GM23338 (cell line): ENCODE data around the gene MLLT3.

ENCODE experiments used
- CREB1 ChIP-seq: fragments of 250-450 bp; sonication (Bioruptor Pico); IDR thresholded peaks from 2 replicates; pipeline ENCODE4 v1.5.0; 2020; ENCODE audit warnings: low read depth, mild to moderate bottlenecking, moderate library complexity
- CTCF ChIP-seq, 2 experiments: fragments of 200-600 bp in 1 of 2; sonication (generic) in 1 of 2; conservative IDR thresholded peaks; 2 replicates each; pipeline versions ENCODE4 v1.5.1 to v1.6.1; 2016 to 2017; ENCODE audit warnings: antibody characterized with exemption in 2 of 2, low read depth in 2 of 2, mild to moderate bottlenecking in 2 of 2, moderate library complexity in 1 of 2
- ETS1 ChIP-seq: IDR thresholded peaks from 2 replicates; pipeline ENCODE4 v1.6.1; 2016; ENCODE audit warnings: antibody characterized with exemption
- EZH2 ChIP-seq: fragments of 200-600 bp; sonication (generic); IDR thresholded peaks from one replicate; pipeline ENCODE4 v1.8.0; 2017; ENCODE audit warnings: antibody characterized with exemption, mild to moderate bottlenecking, low read depth; ENCODE audit not compliant: unreplicated experiment
- EZH2phosphoT487 ChIP-seq: fragments of 200-600 bp; sonication (generic); IDR thresholded peaks from one replicate; pipeline ENCODE4 v1.8.1; 2018; ENCODE audit warnings: antibody characterized with exemption; ENCODE audit not compliant: unreplicated experiment
- JUNB ChIP-seq: IDR thresholded peaks from one replicate; pipeline ENCODE4 v1.6.1; 2016; ENCODE audit warnings: antibody characterized with exemption; ENCODE audit not compliant: unreplicated experiment
- NANOG ChIP-seq: IDR thresholded peaks from 2 replicates; pipeline ENCODE4 v1.6.1; 2016; ENCODE audit warnings: antibody characterized with exemption, borderline replicate concordance
- POLR2AphosphoS5 ChIP-seq: IDR thresholded peaks from 2 replicates; pipeline ENCODE4 v1.6.1; 2016; ENCODE audit warnings: antibody characterized with exemption, low read depth
- REST ChIP-seq: IDR thresholded peaks from one replicate; pipeline ENCODE4 v1.6.1; 2018; ENCODE audit warnings: antibody characterized with exemption; ENCODE audit not compliant: unreplicated experiment
- STAT1 ChIP-seq: IDR thresholded peaks from one replicate; pipeline ENCODE4 v1.6.1; 2016; ENCODE audit warnings: antibody characterized with exemption; ENCODE audit not compliant: unreplicated experiment
- ZNF114 ChIP-seq: fragments of 250-450 bp; sonication (Bioruptor Pico); IDR thresholded peaks from 2 replicates; pipeline ENCODE4 v1.5.0; 2020; ENCODE audit warnings: mild to moderate bottlenecking, moderate library complexity
- ZNF331 ChIP-seq: fragments of 250-450 bp; sonication (Bioruptor Pico); IDR thresholded peaks from 2 replicates; pipeline ENCODE4 v1.5.0; 2020; ENCODE audit warnings: low read depth, mild to moderate bottlenecking, moderate library complexity
- ZNF462 ChIP-seq: fragments of 250-450 bp; sonication (Bioruptor Pico); IDR thresholded peaks from 2 replicates; pipeline ENCODE4 v1.5.0; 2020; ENCODE audit warnings: mild to moderate bottlenecking, moderate library complexity

GRCh38 chr9:20593537-20593936 is 28.8 kb downstream of the MLLT3 start:
- TF ChIP-seq STAT1 (no peak), CTCF (conservative IDR thresholded peaks at IDR 0.05; ENCODE audit: low read depth in 2 of 2) (no peak), EZH2phosphoT487 (no peak), POLR2AphosphoS5 (no peak), REST (no peak), EZH2 (no peak), ZNF331 (no peak), CREB1 (CRISPR knock-in tag) (no peak), ETS1 (no peak), JUNB (no peak), ZNF462 (no peak), ZNF114 (no peak), NANOG (no peak)
